GM21528 (cell line): ENCODE data around the gene NCS1.
"Not testable (repeated sequence)": the region's sequence is repeated elsewhere in the genome, so short reads cannot be mapped to it uniquely, and the experiment has no call there.

Experiments used
- ATAC-seq: cut with Tn5 transposase; IDR thresholded peaks from one replicate; pipeline ENCODE4 v1.9.1; 2021; ENCODE audit warnings: mild to moderate bottlenecking, moderate library complexity; ENCODE audit not compliant: unreplicated experiment, low FRiP score

Gene NCS1

DNA sequence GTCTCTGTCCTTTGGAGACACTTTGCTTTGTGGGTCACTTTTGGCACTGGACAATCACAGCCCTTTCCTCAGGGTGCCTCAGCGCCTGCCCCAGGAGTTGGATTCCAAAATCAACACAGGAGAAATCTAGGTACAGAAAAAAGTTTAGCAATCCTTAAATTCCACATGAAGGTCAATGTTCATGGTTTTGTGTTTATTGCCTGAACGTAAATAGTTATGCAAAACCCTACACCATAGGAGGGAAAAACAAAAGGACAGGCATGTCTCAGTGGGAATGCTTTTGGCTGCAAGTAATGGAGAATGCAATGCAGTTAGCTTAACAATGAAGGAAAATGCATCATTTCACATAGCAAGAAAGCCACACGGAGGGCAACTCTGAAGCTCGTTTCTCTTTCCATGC lies 86.8 kb downstream of the NCS1 start:
- no peak for ATAC-seq

- no peak for ATAC-seq
These were observed 88.9 kb downstream of the NCS1 start for GRCh38 chr9:130260816-130261765.

DNA sequence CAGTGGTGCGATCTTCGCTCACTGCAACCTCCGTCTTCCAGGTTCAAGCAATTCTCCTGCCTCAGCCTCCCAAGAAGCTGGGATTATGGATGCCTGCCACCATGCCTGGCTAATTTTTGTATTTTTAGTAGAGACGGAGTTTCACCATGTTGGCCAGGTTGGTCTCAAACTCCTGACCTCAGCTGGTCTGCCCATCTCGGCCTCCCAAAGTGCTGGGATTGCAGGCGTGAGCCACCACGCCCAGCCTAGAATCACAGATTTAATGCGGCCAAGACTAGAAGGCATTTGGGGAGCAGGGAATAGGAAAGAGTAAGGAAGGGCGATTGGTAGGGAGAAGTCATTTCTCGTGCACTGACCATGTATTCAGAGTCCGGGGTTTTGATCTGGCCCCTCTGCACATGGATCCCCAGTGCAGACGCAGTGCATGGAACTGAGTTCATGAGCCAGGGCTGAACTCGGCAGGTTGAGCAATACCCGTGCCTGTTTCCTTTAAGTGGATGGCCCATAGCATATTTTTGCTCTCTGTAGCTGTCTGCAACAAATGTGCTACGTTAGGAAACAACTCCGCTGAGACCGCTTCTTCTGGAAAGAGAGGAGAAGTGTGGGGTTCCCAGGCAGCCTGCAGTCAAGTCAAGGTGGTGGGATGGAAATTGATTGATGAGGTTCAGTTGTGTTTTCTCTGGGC lies 90.0 kb downstream of the NCS1 start:
- no peak for ATAC-seq

- ATAC-seq, result no peak
These were observed 90.6 kb downstream of the NCS1 start for GRCh38 chr9:130262771-130263170.

GRCh38 chr9:130263601-130264413 lies 91.6 kb downstream of the NCS1 start:
- ATAC-seq, result no peak

DNA sequence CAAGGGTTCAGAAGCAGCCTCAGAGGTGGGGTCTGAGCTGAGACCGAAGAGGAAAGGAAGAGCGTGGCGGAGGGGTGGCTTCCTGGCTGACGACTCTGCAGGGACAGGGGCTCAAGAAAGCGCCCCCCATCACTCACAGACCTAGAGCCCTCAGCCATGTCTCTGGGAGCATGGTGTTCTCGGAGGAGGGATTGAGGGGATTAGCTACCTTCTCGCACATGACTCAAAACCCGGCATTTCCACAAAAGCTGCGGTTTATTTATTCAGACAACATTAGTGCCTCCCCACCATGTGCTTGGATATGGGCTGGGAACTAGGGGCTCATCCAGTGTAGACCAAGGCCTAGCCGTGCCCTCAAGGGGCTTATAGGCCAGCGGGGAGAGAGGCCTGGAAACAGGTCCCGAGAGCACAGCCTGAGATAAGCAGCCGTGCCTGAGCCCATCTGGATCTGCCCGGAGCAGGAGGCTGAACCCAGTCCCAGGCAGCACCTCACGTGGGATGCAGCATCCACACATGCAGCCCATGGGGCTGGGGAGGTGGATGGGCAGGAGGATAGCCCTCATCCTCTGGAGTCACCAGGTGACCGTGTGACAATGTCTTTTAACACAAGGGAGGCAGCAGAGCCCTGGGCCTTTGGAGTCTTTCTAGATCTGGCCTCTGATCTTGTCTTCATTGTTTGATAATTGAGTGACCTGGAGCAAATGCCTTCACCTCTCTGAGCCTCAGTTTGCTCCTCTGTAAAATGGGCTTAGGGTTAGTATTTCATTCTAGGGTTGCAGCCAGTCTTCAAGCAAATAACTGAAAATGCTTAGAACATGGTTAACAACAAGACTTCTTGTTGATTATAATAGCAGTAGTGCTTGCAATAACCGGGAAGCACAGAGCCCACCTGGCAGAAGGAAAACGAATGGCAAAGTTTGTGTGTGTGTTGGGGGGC lies 92.5 kb downstream of the NCS1 start:
- ATAC-seq, result no peak

DNA sequence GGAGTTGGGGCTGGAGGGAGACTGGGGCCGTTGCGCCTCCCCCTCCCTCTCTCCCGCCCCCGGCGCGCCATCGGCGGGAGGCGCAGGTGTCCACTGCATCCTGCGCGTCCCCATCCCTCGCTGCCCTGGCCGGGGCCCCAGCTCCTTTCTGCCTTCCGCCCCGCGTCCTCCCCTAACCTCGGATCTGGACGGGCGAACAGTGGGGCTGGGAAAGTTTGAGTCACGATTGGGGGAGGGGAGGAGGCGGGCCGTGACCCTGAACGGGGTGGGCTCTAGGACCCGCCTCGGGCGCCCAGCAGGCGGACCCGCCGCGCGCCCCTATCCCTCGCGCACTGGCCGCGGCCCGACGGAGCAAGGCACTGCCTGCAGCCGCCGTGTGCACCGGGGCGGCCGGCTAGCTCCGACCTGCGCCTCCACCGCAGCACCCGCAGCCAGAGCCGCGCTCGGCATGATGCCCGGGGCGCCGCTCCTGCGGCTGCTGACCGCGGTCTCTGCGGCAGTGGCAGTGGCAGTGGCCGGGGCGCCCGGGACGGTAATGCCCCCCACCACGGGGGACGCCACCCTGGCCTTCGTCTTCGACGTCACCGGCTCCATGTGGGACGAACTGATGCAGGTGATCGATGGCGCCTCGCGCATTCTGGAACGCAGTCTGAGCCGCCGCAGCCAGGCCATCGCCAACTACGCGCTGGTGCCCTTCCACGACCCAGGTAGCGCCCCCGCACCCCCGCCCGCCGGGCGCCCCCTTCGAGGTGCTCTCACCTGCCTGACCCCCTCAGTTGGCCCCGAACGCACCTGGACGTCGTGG lies 93.4 kb downstream of the NCS1 start, which contains the start of gene HMCN2:
Gene HMCN2, plus strand, starts transcription at position 330 of the 805 bp plus-strand sequence. Its CDS starts 119 bp downstream, at position 449.
- no peak for ATAC-seq

- no peak for ATAC-seq
These were observed 94.3 kb downstream of the NCS1 start for GRCh38 chr9:130266236-130267098.

DNA sequence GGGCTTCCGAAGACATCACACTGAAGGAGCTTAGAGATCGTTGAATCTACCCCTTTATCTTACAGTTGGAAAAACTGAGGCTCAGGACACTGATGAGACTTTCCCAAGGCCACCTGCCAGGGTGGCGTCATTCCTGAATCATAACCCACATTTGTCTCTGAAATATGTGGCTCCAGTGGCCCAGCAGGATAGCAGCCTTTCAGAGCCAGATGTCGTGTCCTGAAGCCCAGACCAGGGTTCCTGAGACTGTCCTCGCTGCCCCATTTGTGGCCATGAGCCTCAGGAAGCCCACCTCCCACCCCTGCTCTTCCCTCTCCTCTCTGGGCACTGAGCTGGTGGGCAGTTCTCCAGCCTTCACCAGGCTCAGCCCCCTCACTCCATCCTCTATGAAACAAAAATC lies 95.7 kb downstream of the NCS1 start:
- no peak for ATAC-seq

- no peak for ATAC-seq
These were observed 96.5 kb downstream of the NCS1 start for GRCh38 chr9:130268521-130269211.

GRCh38 chr9:130271473-130271872 lies 99.3 kb downstream of the NCS1 start:
- no peak for ATAC-seq

- no peak for ATAC-seq
These were observed 103.0 kb downstream of the NCS1 start for GRCh38 chr9:130275156-130275555.

DNA sequence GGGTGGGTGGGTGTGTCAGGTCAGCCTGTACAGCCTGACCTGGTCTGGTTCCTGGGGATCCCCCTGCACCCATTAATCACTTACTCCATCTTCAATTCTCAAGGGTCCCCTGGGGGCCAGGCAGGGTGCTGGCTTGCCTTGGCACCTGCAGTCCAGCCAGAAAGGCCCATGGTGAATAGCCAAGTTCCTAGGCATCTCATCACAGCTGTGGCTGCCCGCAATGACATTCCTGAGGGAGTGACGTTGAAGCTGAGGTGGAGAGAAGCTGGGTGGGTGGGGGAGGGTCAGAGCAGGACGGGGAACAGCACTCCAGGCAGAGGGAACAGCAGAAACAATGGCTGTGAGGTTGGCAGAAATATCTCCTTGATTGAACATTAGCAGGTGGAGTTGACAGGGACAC lies 103.9 kb downstream of the NCS1 start:
- ATAC-seq, result no peak

GRCh38 chr9:130276955-130277354 lies 104.8 kb downstream of the NCS1 start:
- no peak for ATAC-seq

- ATAC-seq, result not testable (repeated sequence)
These were observed 105.3 kb downstream of the NCS1 start for GRCh38 chr9:130277525-130277924.

GRCh38 chr9:130283539-130284248 lies 111.5 kb downstream of the NCS1 start:
- no peak for ATAC-seq

- ATAC-seq, result no peak
These were observed 112.0 kb downstream of the NCS1 start for GRCh38 chr9:130284249-130284625.
